ENCODE data around the gene HM13. TPM values are rescaled to one million over a fixed set of nuclear protein-coding genes. Genes with fewer than 3 reads are reported as not detected.

The HM13 gene
- total and polyA plus RNA-seq, 2 donors (not counting 3 experiments of a cell fraction or from before 2014, with no cell fraction given): 211 to 218 TPM

GRCh38 chr20:31587545-31588389 is 73.5 kb downstream of the HM13 start:
- DNase-seq (ENCODE audit: low read depth, low spot score) (peak; percentile 36), FAIRE-seq (no peak)
- dilution Hi-C loops (cut with MboI; ENCODE audit: extremely low pct_ligation_motif_present, low sequenced_read_pairs) (no loop called here), intact Hi-C loops (cut with micrococcal nuclease) (loop anchor here (1.0 to 2.0 kb wide), 2 partner anchors 14 to 17 kb away; partner anchors contain the start of gene ID1)
- H3K9me1 ChIP-seq (replicated peaks; ENCODE audit: control insufficient read depth, extremely low read depth, insufficient read depth, low read length): no peaks in the 10 kb centered on the region
- no TSS peak for BruUV-seq (replicated peaks)
- no peaks in the 10 kb centered on the region for H4K20me1 ChIP-seq (replicated peaks; ENCODE audit: control insufficient read depth, extremely low read depth, insufficient read depth, low read length)
- no peaks in the 10 kb centered on the region for H3K27me3 ChIP-seq (ENCODE audit: control insufficient read depth in 2 of 2, insufficient read depth in 2 of 2, low read length in 2 of 2)
- H3K4me1 ChIP-seq (ENCODE audit: control insufficient read depth, extremely low read depth, insufficient read depth, low read length): peaks cover 6% of the 10 kb centered on the region
- ChIA-PET POLR2A (interaction anchor here (2.9 kb wide), 1 partner anchor 17 kb away, joined by 17 read pairs; the partner anchor contains the start of gene ID1), CTCF (interaction anchor here (0.7 to 3.0 kb wide), 9 partner anchors 8 to 31 kb away, joined by 3 to 17 read pairs (median 5); partner anchors contain the start of gene ID1)
- no peaks in the 10 kb centered on the region for H3K9me3 ChIP-seq (replicated peaks; ENCODE audit: control insufficient read depth, insufficient read depth, low read length)
- H2AFZ ChIP-seq (ENCODE audit: low read depth, low read length): peak overlapping the region; percentile 86
- peak overlapping the region; percentile 21 to 51 (median 38) for H3K4me3 ChIP-seq (replicated peaks in 1 of 3; ENCODE audit: insufficient read depth in 1 of 3, low read depth in 1 of 3, low read length in 3 of 3)
- H3K36me3 ChIP-seq (ENCODE audit: control insufficient read depth in 2 of 2, extremely low read depth in 1 of 2, insufficient read depth in 2 of 2, low read length in 2 of 2): no peaks in the 10 kb centered on the region
- no peak overlapping the region for H3K27ac ChIP-seq (ENCODE audit: insufficient read depth, low read depth, low read length)
- H3K79me2 ChIP-seq (ENCODE audit: control insufficient read depth, insufficient read depth, low read length): no peaks in the 10 kb centered on the region
- H3K4me2 ChIP-seq (ENCODE audit: insufficient read depth, low read length): peak overlapping the region; percentile 70
- TF ChIP-seq POLR2AphosphoS5 (IDR thresholded peaks at IDR 0.05; ENCODE audit: insufficient read depth, low read depth, low read length): no peak
- TF ChIP-seq, protein P1, sequence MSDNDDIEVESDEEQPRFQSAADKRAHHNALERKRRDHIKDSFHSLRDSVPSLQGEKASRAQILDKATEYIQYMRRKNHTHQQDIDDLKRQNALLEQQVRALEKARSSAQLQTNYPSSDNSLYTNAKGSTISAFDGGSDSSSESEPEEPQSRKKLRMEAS (IDR thresholded peaks at IDR 0.05; ENCODE audit: insufficient read depth, insufficient read length): no peak
- no peak for TF ChIP-seq GATA2 (IDR thresholded peaks at IDR 0.05; ENCODE audit: insufficient read depth, insufficient read length, low read depth, low read length)
- no peak for TF ChIP-seq POLR2A (IDR thresholded peaks at IDR 0.05; ENCODE audit: low read depth, low read length)
- TF ChIP-seq, protein P2, sequence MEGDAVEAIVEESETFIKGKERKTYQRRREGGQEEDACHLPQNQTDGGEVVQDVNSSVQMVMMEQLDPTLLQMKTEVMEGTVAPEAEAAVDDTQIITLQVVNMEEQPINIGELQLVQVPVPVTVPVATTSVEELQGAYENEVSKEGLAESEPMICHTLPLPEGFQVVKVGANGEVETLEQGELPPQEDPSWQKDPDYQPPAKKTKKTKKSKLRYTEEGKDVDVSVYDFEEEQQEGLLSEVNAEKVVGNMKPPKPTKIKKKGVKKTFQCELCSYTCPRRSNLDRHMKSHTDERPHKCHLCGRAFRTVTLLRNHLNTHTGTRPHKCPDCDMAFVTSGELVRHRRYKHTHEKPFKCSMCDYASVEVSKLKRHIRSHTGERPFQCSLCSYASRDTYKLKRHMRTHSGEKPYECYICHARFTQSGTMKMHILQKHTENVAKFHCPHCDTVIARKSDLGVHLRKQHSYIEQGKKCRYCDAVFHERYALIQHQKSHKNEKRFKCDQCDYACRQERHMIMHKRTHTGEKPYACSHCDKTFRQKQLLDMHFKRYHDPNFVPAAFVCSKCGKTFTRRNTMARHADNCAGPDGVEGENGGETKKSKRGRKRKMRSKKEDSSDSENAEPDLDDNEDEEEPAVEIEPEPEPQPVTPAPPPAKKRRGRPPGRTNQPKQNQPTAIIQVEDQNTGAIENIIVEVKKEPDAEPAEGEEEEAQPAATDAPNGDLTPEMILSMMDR (IDR thresholded peaks at IDR 0.05; ENCODE audit: extremely low read depth in 1 of 2, insufficient read depth in 1 of 2, low read depth in 1 of 2, low read length in 2 of 2): no peak
- TF ChIP-seq JUN (IDR thresholded peaks at IDR 0.05; ENCODE audit: borderline replicate concordance, insufficient read depth, insufficient read length, low read depth): no peak
- no peak for TF ChIP-seq EZH2 (IDR thresholded peaks at IDR 0.05; ENCODE audit: borderline replicate concordance, low read depth, low read length, severe bottlenecking)
- no peak for TF ChIP-seq MYC (IDR thresholded peaks at IDR 0.05; ENCODE audit: low read depth, low read length)
- peak overlapping the region; percentile 21 for H3K9ac ChIP-seq (replicated peaks; ENCODE audit: extremely low read depth, insufficient read depth, low read length)

All from endothelial cell of umbilical vein (primary cell).